Thyroid gland (tissue), 4 donors: ENCODE results near the gene ARID4B.

ENCODE experiments used
- POLR2A ChIP-seq, 2 donors: fragments of 450-650 bp; IDR thresholded peaks; one replicate each; pipeline ENCODE4 v1.6.1; 2017; ENCODE audit warnings: antibody characterized with exemption in 2 of 2, mild to moderate bottlenecking in 2 of 2, moderate library complexity in 1 of 2
- TF ChIP-seq, protein P1 (sequence below), 6 experiments: fragments of 200-600 bp in 3 of 6; fragments of 450-650 bp in 3 of 6; sonication (generic) in 3 of 6; IDR thresholded peaks; one replicate each; pipeline ENCODE4 v1.5.1; 2016 to 2019; ENCODE audit warnings: antibody characterized with exemption in 6 of 6, mild to moderate bottlenecking in 2 of 6, inconsistent platforms in 1 of 6, moderate library complexity in 1 of 6

DNA sequence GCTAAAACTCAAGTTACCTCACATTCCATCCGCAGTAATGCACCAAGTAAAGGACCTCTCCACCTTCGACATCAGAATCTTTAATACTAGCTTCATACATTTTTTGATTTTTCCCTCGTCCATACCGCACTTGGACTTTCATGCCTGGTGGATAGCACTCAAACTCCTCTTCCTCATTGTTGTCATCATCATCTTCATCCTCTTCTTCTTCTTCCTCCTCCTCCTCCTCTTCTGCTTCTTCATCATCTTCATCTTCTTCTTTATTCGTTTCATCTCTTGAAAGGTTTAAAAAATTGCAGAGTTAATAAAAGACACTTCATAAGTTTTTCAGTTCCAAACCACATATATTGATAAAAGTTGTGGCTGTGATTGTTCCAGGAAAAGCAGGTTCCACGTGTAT is 114.2 kb downstream of the ARID4B start:
- TF ChIP-seq, protein P1, sequence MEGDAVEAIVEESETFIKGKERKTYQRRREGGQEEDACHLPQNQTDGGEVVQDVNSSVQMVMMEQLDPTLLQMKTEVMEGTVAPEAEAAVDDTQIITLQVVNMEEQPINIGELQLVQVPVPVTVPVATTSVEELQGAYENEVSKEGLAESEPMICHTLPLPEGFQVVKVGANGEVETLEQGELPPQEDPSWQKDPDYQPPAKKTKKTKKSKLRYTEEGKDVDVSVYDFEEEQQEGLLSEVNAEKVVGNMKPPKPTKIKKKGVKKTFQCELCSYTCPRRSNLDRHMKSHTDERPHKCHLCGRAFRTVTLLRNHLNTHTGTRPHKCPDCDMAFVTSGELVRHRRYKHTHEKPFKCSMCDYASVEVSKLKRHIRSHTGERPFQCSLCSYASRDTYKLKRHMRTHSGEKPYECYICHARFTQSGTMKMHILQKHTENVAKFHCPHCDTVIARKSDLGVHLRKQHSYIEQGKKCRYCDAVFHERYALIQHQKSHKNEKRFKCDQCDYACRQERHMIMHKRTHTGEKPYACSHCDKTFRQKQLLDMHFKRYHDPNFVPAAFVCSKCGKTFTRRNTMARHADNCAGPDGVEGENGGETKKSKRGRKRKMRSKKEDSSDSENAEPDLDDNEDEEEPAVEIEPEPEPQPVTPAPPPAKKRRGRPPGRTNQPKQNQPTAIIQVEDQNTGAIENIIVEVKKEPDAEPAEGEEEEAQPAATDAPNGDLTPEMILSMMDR (IDR thresholded peaks at IDR 0.05): no peak
- TF ChIP-seq POLR2A (IDR thresholded peaks at IDR 0.05): no peak
